ENCODE measurements around the gene CHTF18.

CHTF18 gene

GRCh38 chr16:804193-805048 lies 16.0 kb downstream of the CHTF18 start:
- no peak overlapping the region for H2AK5ac ChIP-seq (ENCODE audit: low read length, severe bottlenecking)
- no peak overlapping the region for H2BK12ac ChIP-seq (ENCODE audit: low read length in 2 of 2)
- no peak overlapping the region for H2BK120ac ChIP-seq (ENCODE audit: low read depth, low read length)
- no peak for DNase-seq
- H3K27ac ChIP-seq (ENCODE audit: low read length, poor library complexity, severe bottlenecking) = no peak overlapping the region
- no peak overlapping the region for H3K18ac ChIP-seq (ENCODE audit: low read depth in 1 of 2, low read length in 2 of 2)
- H4K91ac ChIP-seq (ENCODE audit: low read length) = peak overlapping the region; percentile 53
- no peak overlapping the region for H3K9ac ChIP-seq (ENCODE audit: low read length)
- H3K14ac ChIP-seq (ENCODE audit: low read length in 2 of 2) = no peak overlapping the region
- no peaks in the 10 kb centered on the region for H3K9me3 ChIP-seq (ENCODE audit: control insufficient read depth, low read length)
- peaks cover 38 to 40% of the 10 kb centered on the region in 2 experiments for H3K27me3 ChIP-seq (ENCODE audit: control insufficient read depth in 1 of 2, insufficient read depth in 1 of 2, low read length in 2 of 2)
- H4K8ac ChIP-seq (ENCODE audit: low read length) = no peak overlapping the region
- H3K79me1 ChIP-seq (replicated peaks; ENCODE audit: low read length, poor library complexity, severe bottlenecking) = peaks cover 6% of the 10 kb centered on the region
- 84% methylated on average over 33 of the region's 33 CpGs for WGBS
- H3K23ac ChIP-seq (ENCODE audit: low read length in 2 of 2) = no peak overlapping the region
- peaks cover 22% of the 10 kb centered on the region for H3K4me1 ChIP-seq (ENCODE audit: control insufficient read depth, insufficient read depth, low read depth, low read length)
- no peak overlapping the region for H2BK15ac ChIP-seq (ENCODE audit: low read depth, poor library complexity, severe bottlenecking)
- no peak overlapping the region for H2AFZ ChIP-seq (ENCODE audit: low read depth, low read length)
- H3K36me3 ChIP-seq (ENCODE audit: control insufficient read depth in 1 of 2, insufficient read depth in 2 of 2, low read depth in 1 of 2, low read length in 2 of 2) = peaks cover 0 to 9% of the 10 kb centered on the region in 2 experiments
- H3K4me2 ChIP-seq (ENCODE audit: low read length, poor library complexity, severe bottlenecking) = no peak overlapping the region
- H3K4ac ChIP-seq (ENCODE audit: low read depth in 1 of 2, low read length in 2 of 2) = no peak overlapping the region
- no peak overlapping the region for H3K4me3 ChIP-seq (ENCODE audit: insufficient read depth in 1 of 2, low read depth in 1 of 2, low read length in 2 of 2)
- H2BK5ac ChIP-seq (ENCODE audit: low read depth, low read length, poor library complexity, severe bottlenecking) = no peak overlapping the region

DNA sequence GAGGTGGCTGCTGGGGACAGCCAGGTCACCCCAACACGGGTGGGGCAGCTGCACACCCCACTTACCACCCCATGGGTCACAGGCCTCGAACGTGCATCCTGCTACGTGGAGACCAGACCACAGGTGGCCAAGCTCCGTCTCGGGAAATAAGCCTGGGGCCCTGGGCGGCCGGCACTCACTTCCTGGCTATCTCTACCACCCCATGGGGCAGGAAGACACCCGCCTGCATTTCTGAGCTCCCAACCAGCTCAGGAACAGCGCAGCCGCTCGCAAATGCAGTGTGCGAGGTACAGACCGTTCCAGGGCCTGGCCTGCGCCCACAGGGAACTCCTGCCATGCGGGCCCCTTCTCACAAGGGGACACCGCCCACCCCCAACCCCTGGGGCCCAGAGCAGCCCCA lies 17.1 kb downstream of the CHTF18 start:
- H4K8ac ChIP-seq (ENCODE audit: low read length) = peak overlapping the region; percentile 32
- peaks cover 6% of the 10 kb centered on the region for H3K79me1 ChIP-seq (replicated peaks; ENCODE audit: low read length, poor library complexity, severe bottlenecking)
- no peak overlapping the region for H2AFZ ChIP-seq (ENCODE audit: low read depth, low read length)
- peaks cover 15% of the 10 kb centered on the region for H3K4me1 ChIP-seq (ENCODE audit: control insufficient read depth, insufficient read depth, low read depth, low read length)
- 90% methylated on average over 17 of the region's 17 CpGs for WGBS
- H3K4ac ChIP-seq (ENCODE audit: low read depth in 1 of 2, low read length in 2 of 2) = no peak overlapping the region
- H3K27ac ChIP-seq (ENCODE audit: low read length, poor library complexity, severe bottlenecking) = no peak overlapping the region
- no peak overlapping the region for H2AK5ac ChIP-seq (ENCODE audit: low read length, severe bottlenecking)
- no peak overlapping the region for H2BK5ac ChIP-seq (ENCODE audit: low read depth, low read length, poor library complexity, severe bottlenecking)
- H4K91ac ChIP-seq (ENCODE audit: low read length) = no peak overlapping the region
- peaks cover 0 to 9% of the 10 kb centered on the region in 2 experiments for H3K36me3 ChIP-seq (ENCODE audit: control insufficient read depth in 1 of 2, insufficient read depth in 2 of 2, low read depth in 1 of 2, low read length in 2 of 2)
- H3K18ac ChIP-seq (ENCODE audit: low read depth in 1 of 2, low read length in 2 of 2) = no peak overlapping the region
- H3K9me3 ChIP-seq (ENCODE audit: control insufficient read depth, low read length) = no peaks in the 10 kb centered on the region
- H3K4me2 ChIP-seq (ENCODE audit: low read length, poor library complexity, severe bottlenecking) = no peak overlapping the region
- DNase-seq = no peak
- H2BK120ac ChIP-seq (ENCODE audit: low read depth, low read length) = no peak overlapping the region
- no peak overlapping the region for H3K23ac ChIP-seq (ENCODE audit: low read length in 2 of 2)
- no peak overlapping the region for H3K4me3 ChIP-seq (ENCODE audit: insufficient read depth in 1 of 2, low read depth in 1 of 2, low read length in 2 of 2)
- H2BK15ac ChIP-seq (ENCODE audit: low read depth, poor library complexity, severe bottlenecking) = no peak overlapping the region
- H3K9ac ChIP-seq (ENCODE audit: low read length) = no peak overlapping the region
- peaks cover 29 to 31% of the 10 kb centered on the region in 2 experiments for H3K27me3 ChIP-seq (ENCODE audit: control insufficient read depth in 1 of 2, insufficient read depth in 1 of 2, low read length in 2 of 2)
- no peak overlapping the region for H2BK12ac ChIP-seq (ENCODE audit: low read length in 2 of 2)
- H3K14ac ChIP-seq (ENCODE audit: low read length in 2 of 2) = no peak overlapping the region

GRCh38 chr16:807347-808084 lies 19.1 kb downstream of the CHTF18 start:
- H3K79me1 ChIP-seq (replicated peaks; ENCODE audit: low read length, poor library complexity, severe bottlenecking) = peaks cover 6% of the 10 kb centered on the region
- peak overlapping the region; percentile 93 for H3K9ac ChIP-seq (ENCODE audit: low read length)
- peak overlapping the region; percentile 80 for H2BK120ac ChIP-seq (ENCODE audit: low read depth, low read length)
- H4K8ac ChIP-seq (ENCODE audit: low read length) = peak overlapping the region; percentile 99
- peak overlapping the region; percentile 93 for H4K91ac ChIP-seq (ENCODE audit: low read length)
- peaks cover 0 to 9% of the 10 kb centered on the region in 2 experiments for H3K36me3 ChIP-seq (ENCODE audit: control insufficient read depth in 1 of 2, insufficient read depth in 2 of 2, low read depth in 1 of 2, low read length in 2 of 2)
- H3K27me3 ChIP-seq (ENCODE audit: control insufficient read depth in 1 of 2, insufficient read depth in 1 of 2, low read length in 2 of 2) = peaks cover 10 to 14% of the 10 kb centered on the region in 2 experiments
- no peak overlapping the region for H2AK5ac ChIP-seq (ENCODE audit: low read length, severe bottlenecking)
- H2BK15ac ChIP-seq (ENCODE audit: low read depth, poor library complexity, severe bottlenecking) = no peak overlapping the region
- 1% methylated on average over 75 of the region's 80 CpGs for WGBS
- peak overlapping the region in 1 of 2 experiments; percentile 98 for H3K23ac ChIP-seq (ENCODE audit: low read length in 2 of 2)
- DNase-seq = peak; percentile 92
- H3K18ac ChIP-seq (ENCODE audit: low read depth in 1 of 2, low read length in 2 of 2) = peak overlapping the region; percentile 65 to 79
- H3K4me1 ChIP-seq (ENCODE audit: control insufficient read depth, insufficient read depth, low read depth, low read length) = peaks cover 11% of the 10 kb centered on the region
- H2AFZ ChIP-seq (ENCODE audit: low read depth, low read length) = peak overlapping the region; percentile 72
- peak overlapping the region; percentile 75 for H2BK5ac ChIP-seq (ENCODE audit: low read depth, low read length, poor library complexity, severe bottlenecking)
- peak overlapping the region in 1 of 2 experiments; percentile 18 for H3K14ac ChIP-seq (ENCODE audit: low read length in 2 of 2)
- H3K4me2 ChIP-seq (ENCODE audit: low read length, poor library complexity, severe bottlenecking) = peak overlapping the region; percentile 90
- no peak overlapping the region for H3K27ac ChIP-seq (ENCODE audit: low read length, poor library complexity, severe bottlenecking)
- H2BK12ac ChIP-seq (ENCODE audit: low read length in 2 of 2) = no peak overlapping the region
- peak overlapping the region; percentile 88 for H3K4me3 ChIP-seq (ENCODE audit: insufficient read depth in 1 of 2, low read depth in 1 of 2, low read length in 2 of 2)
- H3K4ac ChIP-seq (ENCODE audit: low read depth in 1 of 2, low read length in 2 of 2) = peak overlapping the region; percentile 91 to 92
- peaks cover 5% of the 10 kb centered on the region for H3K9me3 ChIP-seq (ENCODE audit: control insufficient read depth, low read length)

DNA sequence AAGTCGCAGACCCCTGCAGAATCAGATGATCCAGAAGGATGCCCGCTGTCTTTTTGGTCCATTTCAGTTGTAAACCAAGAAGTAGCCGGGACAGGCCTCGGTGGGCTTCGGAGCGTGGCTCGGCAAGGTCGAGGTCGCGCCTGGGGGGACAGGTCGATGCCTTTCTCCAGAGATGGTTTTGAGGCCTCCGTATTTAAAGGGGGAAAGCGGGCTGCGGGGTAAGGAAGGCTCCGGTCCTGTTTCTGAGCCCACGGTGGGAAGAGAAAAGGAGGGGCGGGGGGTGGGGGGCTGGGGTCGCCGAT lies 19.6 kb downstream of the CHTF18 start:
- Histone ChIP-seq H2AFZ (ENCODE audit: low read depth, low read length) (peak overlapping the region; percentile 72), H3K27me3 (ENCODE audit: control insufficient read depth in 1 of 2, insufficient read depth in 1 of 2, low read length in 2 of 2) (peaks cover 6 to 11% of the 10 kb centered on the region in 2 experiments), H3K4me2 (ENCODE audit: low read length, poor library complexity, severe bottlenecking) (peak overlapping the region; percentile 80), H3K4ac (ENCODE audit: low read depth in 1 of 2, low read length in 2 of 2) (peak overlapping the region; percentile 13 to 81), H2BK5ac (ENCODE audit: low read depth, low read length, poor library complexity, severe bottlenecking) (no peak overlapping the region), H3K4me3 (ENCODE audit: insufficient read depth in 1 of 2, low read depth in 1 of 2, low read length in 2 of 2) (peak overlapping the region; percentile 88), H3K23ac (ENCODE audit: low read length in 2 of 2) (no peak overlapping the region), H2AK5ac (ENCODE audit: low read length, severe bottlenecking) (no peak overlapping the region), H2BK12ac (ENCODE audit: low read length in 2 of 2) (no peak overlapping the region), H2BK15ac (ENCODE audit: low read depth, poor library complexity, severe bottlenecking) (no peak overlapping the region), H3K18ac (ENCODE audit: low read depth in 1 of 2, low read length in 2 of 2) (peak overlapping the region; percentile 58 to 61), H3K36me3 (ENCODE audit: control insufficient read depth in 1 of 2, insufficient read depth in 2 of 2, low read depth in 1 of 2, low read length in 2 of 2) (peaks cover 0 to 10% of the 10 kb centered on the region in 2 experiments), H4K8ac (ENCODE audit: low read length) (peak overlapping the region; percentile 95), H4K91ac (ENCODE audit: low read length) (peak overlapping the region; percentile 18), H3K27ac (ENCODE audit: low read length, poor library complexity, severe bottlenecking) (no peak overlapping the region), H3K4me1 (ENCODE audit: control insufficient read depth, insufficient read depth, low read depth, low read length) (peaks cover 11% of the 10 kb centered on the region), H3K9me3 (ENCODE audit: control insufficient read depth, low read length) (peaks cover 5% of the 10 kb centered on the region), H3K79me1 (replicated peaks; ENCODE audit: low read length, poor library complexity, severe bottlenecking) (peaks cover 6% of the 10 kb centered on the region), H2BK120ac (ENCODE audit: low read depth, low read length) (peak overlapping the region; percentile 6), H3K14ac (ENCODE audit: low read length in 2 of 2) (peak overlapping the region in 1 of 2 experiments; percentile 18), H3K9ac (ENCODE audit: low read length) (peak overlapping the region; percentile 93)
- no peak for DNase-seq
- WGBS = 46% methylated on average over 17 of the region's 19 CpGs
